WTC11 (cell line): ENCODE results near the gene PRKN.

Source experiments
- CREB1 ChIP-seq: sonication (generic); formaldehyde crosslinking; IDR thresholded peaks from 2 replicates; pipeline ENCODE4 v1.8.0; 2023; ENCODE audit warnings: mild to moderate bottlenecking, missing genetic modification reagents
- IRF2 ChIP-seq: sonication (generic); formaldehyde crosslinking; IDR thresholded peaks from 2 replicates; pipeline ENCODE4 v1.8.0; 2022; ENCODE audit warnings: low read depth, missing genetic modification reagents, borderline replicate concordance
- SP1 ChIP-seq: sonication (generic); formaldehyde crosslinking; conservative IDR thresholded peaks from 2 replicates; pipeline ENCODE4 v1.8.1; 2022; ENCODE audit warnings: missing genetic modification reagents
- TF ChIP-seq, protein P1 (sequence below): sonication (generic); formaldehyde crosslinking; IDR thresholded peaks from 2 replicates; pipeline ENCODE4 v1.8.0; 2022; ENCODE audit warnings: mild to moderate bottlenecking, missing genetic modification reagents
- TF ChIP-seq, protein P2 (sequence below): sonication (generic); formaldehyde crosslinking; conservative IDR thresholded peaks from 2 replicates; pipeline ENCODE4 v1.8.1; 2022; ENCODE audit warnings: mild to moderate bottlenecking, missing genetic modification reagents

DNA sequence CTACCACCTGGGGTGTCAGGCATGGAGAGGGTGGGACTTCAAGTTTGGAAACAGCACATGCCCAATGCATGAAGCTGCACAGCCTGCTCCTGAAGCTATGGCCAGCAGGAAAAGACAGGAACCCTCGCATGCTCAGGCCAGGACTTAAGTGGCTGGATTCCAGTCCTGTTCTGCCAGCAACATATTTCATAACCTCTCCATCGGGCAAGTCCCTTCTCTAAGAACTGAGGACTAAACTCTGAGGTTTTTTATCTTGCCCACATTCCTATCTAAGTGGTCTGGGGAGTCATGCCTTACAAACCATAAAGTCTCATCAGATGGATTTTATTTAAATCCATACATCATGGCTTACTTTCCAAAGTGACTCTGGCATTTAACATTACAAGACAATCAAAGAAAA, 1426.2 kb downstream of the PRKN start:
- TF ChIP-seq IRF2 (CRISPR knock-in tag), result no peak
- TF ChIP-seq, protein P1, sequence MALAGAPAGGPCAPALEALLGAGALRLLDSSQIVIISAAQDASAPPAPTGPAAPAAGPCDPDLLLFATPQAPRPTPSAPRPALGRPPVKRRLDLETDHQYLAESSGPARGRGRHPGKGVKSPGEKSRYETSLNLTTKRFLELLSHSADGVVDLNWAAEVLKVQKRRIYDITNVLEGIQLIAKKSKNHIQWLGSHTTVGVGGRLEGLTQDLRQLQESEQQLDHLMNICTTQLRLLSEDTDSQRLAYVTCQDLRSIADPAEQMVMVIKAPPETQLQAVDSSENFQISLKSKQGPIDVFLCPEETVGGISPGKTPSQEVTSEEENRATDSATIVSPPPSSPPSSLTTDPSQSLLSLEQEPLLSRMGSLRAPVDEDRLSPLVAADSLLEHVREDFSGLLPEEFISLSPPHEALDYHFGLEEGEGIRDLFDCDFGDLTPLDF, result no peak
- no peak for TF ChIP-seq SP1 (CRISPR knock-in tag)
- TF ChIP-seq, protein P2, sequence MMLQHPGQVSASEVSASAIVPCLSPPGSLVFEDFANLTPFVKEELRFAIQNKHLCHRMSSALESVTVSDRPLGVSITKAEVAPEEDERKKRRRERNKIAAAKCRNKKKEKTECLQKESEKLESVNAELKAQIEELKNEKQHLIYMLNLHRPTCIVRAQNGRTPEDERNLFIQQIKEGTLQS, result no peak
- TF ChIP-seq CREB1 (CRISPR knock-in tag), result no peak
